Mesenchymal stem cell (in vitro differentiated cells and primary cell): ENCODE measurements around the gene ARMC12.

Experiments
- DNase-seq: peaks from one replicate; pipeline ENCODE4 v3.0.0-alpha.2; 2013
- H2AFZ ChIP-seq: one replicate; pipeline ENCODE4 v1.6.1; 2013; ENCODE audit warnings: low read depth, mild to moderate bottlenecking, control low read depth, inconsistent platforms, low read length, moderate library complexity
- H2AK5ac ChIP-seq: 2 replicates; pipeline ENCODE4 v1.6.1; 2013; ENCODE audit warnings: low read length, moderate library complexity, mild to moderate bottlenecking, inconsistent platforms; ENCODE audit not compliant: severe bottlenecking
- H2BK120ac ChIP-seq: one replicate; pipeline ENCODE4 v1.6.1; 2013; ENCODE audit warnings: low read depth, mild to moderate bottlenecking, inconsistent platforms, low read length, moderate library complexity
- H2BK12ac ChIP-seq, 2 experiments: one replicate each; pipeline ENCODE4 v1.6.1; 2013; ENCODE audit warnings: inconsistent platforms in 2 of 2, low read length in 2 of 2, mild to moderate bottlenecking in 2 of 2, moderate library complexity in 2 of 2, control low read depth in 1 of 2
- H2BK15ac ChIP-seq: one replicate; pipeline ENCODE4 v1.6.1; 2013; ENCODE audit warnings: mild to moderate bottlenecking, low read depth, inconsistent platforms; ENCODE audit not compliant: poor library complexity, severe bottlenecking
- H2BK5ac ChIP-seq: 2 replicates; pipeline ENCODE4 v1.6.1; 2013; ENCODE audit warnings: low read depth, mild to moderate bottlenecking, low read length, control low read depth, inconsistent platforms; ENCODE audit not compliant: poor library complexity, severe bottlenecking
- H3K14ac ChIP-seq, 2 experiments: one replicate each; pipeline ENCODE4 v1.6.1; 2013; ENCODE audit warnings: inconsistent platforms in 2 of 2, low read length in 2 of 2, control low read depth in 1 of 2, mild to moderate bottlenecking in 1 of 2, moderate library complexity in 1 of 2
- H3K18ac ChIP-seq, 2 experiments: one replicate each; pipeline ENCODE4 v1.6.1; 2013; ENCODE audit warnings: inconsistent platforms in 2 of 2, low read length in 2 of 2, control low read depth in 1 of 2, low read depth in 1 of 2, mild to moderate bottlenecking in 1 of 2
- H3K23ac ChIP-seq, 2 experiments: one replicate each; pipeline ENCODE4 v1.6.1; 2013; ENCODE audit warnings: inconsistent platforms in 2 of 2, low read length in 2 of 2, mild to moderate bottlenecking in 2 of 2, moderate library complexity in 2 of 2, control low read depth in 1 of 2
- H3K27ac ChIP-seq: 2 replicates; pipeline ENCODE4 v1.5.1; 2013; ENCODE audit warnings: mild to moderate bottlenecking, moderate library complexity, low read length, control low read depth, inconsistent platforms; ENCODE audit not compliant: poor library complexity, severe bottlenecking
- H3K27me3 ChIP-seq, 2 experiments: 2 replicates each; pipeline versions ENCODE4 v1.6.1 to v1.7.0; 2013; ENCODE audit warnings: low read length in 2 of 2, mild to moderate bottlenecking in 2 of 2, moderate library complexity in 2 of 2, control low read depth in 1 of 2, inconsistent platforms in 1 of 2; ENCODE audit not compliant: control insufficient read depth in 1 of 2, insufficient read depth in 1 of 2
- H3K36me3 ChIP-seq, 2 experiments: 2 replicates each; pipeline versions ENCODE4 v1.6.1 to v1.7.0; 2013; ENCODE audit warnings: low read length in 2 of 2, control low read depth in 1 of 2, inconsistent platforms in 1 of 2, low read depth in 1 of 2, mild to moderate bottlenecking in 1 of 2; ENCODE audit not compliant: insufficient read depth in 2 of 2, control insufficient read depth in 1 of 2
- H3K4ac ChIP-seq, 2 experiments: one replicate each; pipeline ENCODE4 v1.6.1; 2013; ENCODE audit warnings: inconsistent platforms in 2 of 2, low read length in 2 of 2, mild to moderate bottlenecking in 2 of 2, moderate library complexity in 2 of 2, control low read depth in 1 of 2, low read depth in 1 of 2
- H3K4me1 ChIP-seq: 2 replicates; pipeline ENCODE4 v1.6.1; 2013; ENCODE audit warnings: low read depth, low read length, control low read depth; ENCODE audit not compliant: control insufficient read depth, insufficient read depth
- H3K4me2 ChIP-seq: 2 replicates; pipeline ENCODE4 v1.6.1; 2013; ENCODE audit warnings: low read length, mild to moderate bottlenecking, inconsistent platforms; ENCODE audit not compliant: poor library complexity, severe bottlenecking
- H3K4me3 ChIP-seq, 2 experiments: 2 replicates each; pipeline versions ENCODE4 v1.5.1 to v1.7.0; 2013; ENCODE audit warnings: low read length in 2 of 2, mild to moderate bottlenecking in 2 of 2, control low read depth in 1 of 2, low read depth in 1 of 2; ENCODE audit not compliant: insufficient read depth in 1 of 2
- H3K79me1 ChIP-seq: replicated peaks from 2 replicates; pipeline ENCODE4 v1.6.1; 2013; ENCODE audit warnings: mild to moderate bottlenecking, control low read depth, low read length, inconsistent platforms; ENCODE audit not compliant: poor library complexity, severe bottlenecking
- H3K9ac ChIP-seq: 2 replicates; pipeline ENCODE4 v1.7.0; 2013; ENCODE audit warnings: mild to moderate bottlenecking, low read length, moderate library complexity
- H3K9me3 ChIP-seq: 2 replicates; pipeline ENCODE4 v1.7.0; 2013; ENCODE audit warnings: mild to moderate bottlenecking, low read length; ENCODE audit not compliant: control insufficient read depth
- H4K8ac ChIP-seq: one replicate; pipeline ENCODE4 v1.6.1; 2013; ENCODE audit warnings: inconsistent platforms, mild to moderate bottlenecking, low read length, moderate library complexity
- H4K91ac ChIP-seq: one replicate; pipeline ENCODE4 v1.6.1; 2013; ENCODE audit warnings: mild to moderate bottlenecking, low read length, inconsistent platforms
- WGBS: methylation state at CpG from one replicate; pipeline ENCODE4 v1.1.7; 2013; ENCODE audit warnings: mixed read lengths; 5-methylcytosine and 5-hydroxymethylcytosine counted together

ARMC12 gene

DNA sequence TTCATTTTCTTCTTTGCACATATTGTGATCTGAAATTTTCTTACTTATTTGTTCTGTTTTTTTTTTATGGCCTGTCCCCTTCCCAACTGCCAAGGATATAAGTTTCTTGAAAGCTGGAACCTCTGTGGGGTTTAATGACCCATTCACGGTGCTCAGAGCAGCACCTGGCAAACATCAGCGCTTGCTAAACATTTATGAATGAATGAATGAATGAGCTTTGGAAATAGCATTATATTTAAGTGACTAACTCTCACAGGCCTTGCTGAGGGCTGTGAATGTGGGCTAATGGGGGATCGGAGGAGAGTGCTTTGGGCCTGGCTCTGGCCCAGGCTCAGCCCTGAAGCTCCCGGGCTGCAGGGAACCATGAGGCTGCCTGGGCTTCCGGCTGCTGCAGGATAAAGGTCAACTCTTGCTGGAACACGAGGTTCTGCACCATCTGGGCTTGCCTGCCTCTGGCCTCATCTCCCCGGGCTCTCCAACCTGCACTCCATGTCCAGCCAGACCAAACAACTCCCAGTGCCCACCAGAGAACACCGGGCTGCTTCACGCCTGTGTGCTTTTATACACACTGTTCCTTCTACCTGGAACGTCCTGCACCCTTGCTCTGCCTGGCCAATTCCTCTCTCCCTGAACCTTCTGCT lies 14.6 kb upstream of the ARMC12 start:
- Histone ChIP-seq H3K23ac (no peak overlapping the region), H3K9ac (no peak overlapping the region), H2AFZ (no peak overlapping the region), H3K4me2 (no peak overlapping the region), H3K14ac (peak overlapping the region in 1 of 2 experiments; percentile 0), H2BK120ac (no peak overlapping the region), H3K4ac (peak overlapping the region in 1 of 2 experiments; percentile 47), H2AK5ac (no peak overlapping the region), H2BK12ac (peak overlapping the region; percentile 2 to 40), H3K27me3 (peaks cover 0 to 13% of the 10 kb centered on the region in 2 experiments), H3K18ac (peak overlapping the region; percentile 34 to 68), H3K36me3 (no peaks in the 10 kb centered on the region), H3K27ac (no peak overlapping the region), H3K4me3 (no peak overlapping the region), H4K91ac (no peak overlapping the region), H2BK5ac (no peak overlapping the region), H2BK15ac (peak overlapping the region; percentile 77), H3K79me1 (no peaks in the 10 kb centered on the region), H3K9me3 (no peaks in the 10 kb centered on the region), H3K4me1 (peaks cover 35% of the 10 kb centered on the region), H4K8ac (no peak overlapping the region)
- DNase-seq: no peak
- 81% methylated on average over 10 of the region's 10 CpGs for WGBS

DNA sequence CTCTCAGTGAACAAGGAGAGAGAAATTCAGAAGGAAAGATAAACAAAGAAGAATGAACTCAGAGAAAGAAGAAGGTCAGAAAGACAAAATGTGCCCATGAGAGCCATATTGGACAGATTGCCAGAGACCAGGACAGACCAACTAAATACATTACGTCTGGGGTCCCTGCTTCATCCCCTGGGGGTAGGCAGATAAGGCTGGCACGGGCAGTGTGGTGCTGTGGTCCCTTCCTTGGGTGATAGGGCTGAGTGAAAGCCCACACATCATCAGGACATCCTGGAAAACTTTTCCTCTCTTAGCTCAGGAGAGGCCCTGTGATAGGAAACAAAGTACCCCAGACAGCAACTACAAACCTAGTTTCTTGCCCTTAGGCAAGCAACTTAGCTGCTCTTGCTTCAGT lies 13.2 kb upstream of the ARMC12 start:
- Histone ChIP-seq H2BK5ac (no peak overlapping the region), H3K4ac (peak overlapping the region in 1 of 2 experiments; percentile 19), H3K4me2 (no peak overlapping the region), H3K27me3 (peaks cover 0 to 11% of the 10 kb centered on the region in 2 experiments), H3K79me1 (no peaks in the 10 kb centered on the region), H3K36me3 (no peaks in the 10 kb centered on the region), H3K27ac (no peak overlapping the region), H2BK120ac (no peak overlapping the region), H2BK15ac (no peak overlapping the region), H3K4me3 (no peak overlapping the region), H3K9me3 (no peaks in the 10 kb centered on the region), H3K18ac (no peak overlapping the region), H3K23ac (no peak overlapping the region), H3K9ac (no peak overlapping the region), H4K91ac (peak overlapping the region; percentile 15), H2BK12ac (peak overlapping the region; percentile 7 to 99), H3K14ac (no peak overlapping the region), H3K4me1 (peaks cover 47% of the 10 kb centered on the region), H2AFZ (no peak overlapping the region), H2AK5ac (no peak overlapping the region), H4K8ac (no peak overlapping the region)
- WGBS: 100% methylated on average over 1 of the region's 2 CpGs
- DNase-seq: no peak

DNA sequence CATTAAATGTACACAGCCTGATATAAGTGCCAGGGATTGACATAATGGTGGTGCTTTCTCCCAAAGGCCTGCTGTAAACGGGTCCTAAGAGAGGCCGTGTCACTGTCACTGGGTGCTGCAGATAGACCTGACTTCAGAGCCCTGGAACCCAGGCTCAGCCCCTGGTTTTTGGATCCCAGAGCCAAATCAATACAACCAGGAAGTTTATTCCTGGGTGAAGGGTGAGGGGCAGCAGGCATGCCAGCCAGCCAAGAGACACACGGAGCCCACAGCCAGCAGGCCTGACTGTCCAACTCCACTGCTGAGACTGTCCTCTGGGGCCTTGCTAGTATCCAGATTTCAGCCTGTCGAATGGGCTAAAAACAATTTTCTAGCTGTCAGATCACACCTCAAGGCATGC lies 12.8 kb upstream of the ARMC12 start:
- peak overlapping the region; percentile 52 for H4K91ac ChIP-seq
- H3K9me3 ChIP-seq: no peaks in the 10 kb centered on the region

DNA sequence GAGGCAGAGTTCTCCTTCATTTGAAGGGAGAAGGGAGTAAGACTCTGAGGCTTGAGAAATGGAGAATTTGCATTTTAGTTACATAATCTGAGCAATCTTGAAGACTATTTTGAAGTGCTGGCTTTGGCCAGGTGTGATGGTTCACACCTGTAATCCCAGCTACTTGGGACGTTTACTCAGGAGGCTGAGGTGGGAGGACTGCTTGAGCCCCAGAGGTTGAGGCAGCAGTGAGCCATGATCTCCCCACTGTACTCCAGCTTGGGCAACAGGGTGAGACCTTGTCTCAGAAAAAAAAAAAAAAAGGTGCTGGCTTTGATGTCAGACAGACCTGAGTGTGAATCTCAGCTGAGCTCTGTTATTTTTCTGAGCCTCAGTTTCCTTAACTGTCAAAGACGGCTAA lies 12.4 kb upstream of the ARMC12 start:
- no peak overlapping the region for H3K14ac ChIP-seq

More for the DNA sequence above, 12.8 kb upstream of the ARMC12 start:
- no peak overlapping the region for H3K9ac ChIP-seq
- no peak overlapping the region for H3K4me3 ChIP-seq
- peak overlapping the region; percentile 79 for H2BK15ac ChIP-seq
- peaks cover 48% of the 10 kb centered on the region for H3K4me1 ChIP-seq
- no peak overlapping the region for H2BK5ac ChIP-seq
- H3K36me3 ChIP-seq: no peaks in the 10 kb centered on the region
- no peak overlapping the region for H3K18ac ChIP-seq
- no peak overlapping the region for H2AFZ ChIP-seq
- peak overlapping the region; percentile 5 for H4K8ac ChIP-seq
- H3K23ac ChIP-seq: peak overlapping the region in 1 of 2 experiments; percentile 28
- no peaks in the 10 kb centered on the region for H3K79me1 ChIP-seq
- DNase-seq: no peak
- no peak overlapping the region for H3K14ac ChIP-seq
- H2BK120ac ChIP-seq: no peak overlapping the region
- H3K4me2 ChIP-seq: no peak overlapping the region
- H2BK12ac ChIP-seq: peak overlapping the region; percentile 60 to 62
- peak overlapping the region in 1 of 2 experiments; percentile 57 for H3K4ac ChIP-seq
- 95% methylated on average over 4 of the region's 4 CpGs for WGBS
- no peak overlapping the region for H3K27ac ChIP-seq
- H3K27me3 ChIP-seq: peaks cover 0 to 8% of the 10 kb centered on the region in 2 experiments
- H2AK5ac ChIP-seq: no peak overlapping the region

More for the DNA sequence above, 12.4 kb upstream of the ARMC12 start:
- Histone ChIP-seq H2BK5ac (no peak overlapping the region), H4K8ac (no peak overlapping the region), H2AK5ac (no peak overlapping the region), H3K4me1 (peaks cover 50% of the 10 kb centered on the region), H3K23ac (no peak overlapping the region), H2BK120ac (peak overlapping the region; percentile 35), H3K18ac (peak overlapping the region in 1 of 2 experiments; percentile 25), H3K9ac (no peak overlapping the region), H2AFZ (no peak overlapping the region), H3K9me3 (no peaks in the 10 kb centered on the region), H3K4ac (no peak overlapping the region), H2BK12ac (peak overlapping the region in 1 of 2 experiments; percentile 27), H3K27ac (no peak overlapping the region), H3K4me2 (no peak overlapping the region), H2BK15ac (no peak overlapping the region), H3K36me3 (no peaks in the 10 kb centered on the region), H4K91ac (no peak overlapping the region), H3K27me3 (peaks cover 0 to 8% of the 10 kb centered on the region in 2 experiments), H3K4me3 (no peak overlapping the region), H3K79me1 (no peaks in the 10 kb centered on the region)
- WGBS: 79% methylated on average over 1 of the region's 2 CpGs
- DNase-seq: no peak
